Adrenal gland (tissue), 5 donors: ENCODE measurements around the gene CAMSAP1.

Experiments used
- CTCF ChIP-seq, 6 experiments: fragments of 450-650 bp in 4 of 6; fragments of 200-600 bp in 2 of 6; sonication (generic) in 1 of 6; IDR thresholded peaks; 1 replicate in 5 of 6; 2 replicates in 1 of 6; pipeline versions ENCODE4 v1.5.1 to v1.8.0; 2016 to 2021; ENCODE audit warnings: antibody characterized with exemption in 6 of 6, mild to moderate bottlenecking in 2 of 6, moderate library complexity in 1 of 6
- POLR2A ChIP-seq, 2 donors: fragments of 450-650 bp; IDR thresholded peaks; one replicate each; pipeline ENCODE4 v1.6.1; 2017; ENCODE audit warnings: antibody characterized with exemption in 2 of 2, mild to moderate bottlenecking in 2 of 2, moderate library complexity in 1 of 2
- donor health status: DM: no; HTN: no; CAD: no.

- TF ChIP-seq CTCF (IDR thresholded peaks at IDR 0.05) (no peak), POLR2A (IDR thresholded peaks at IDR 0.05) (no peak)
Observed at GRCh38 chr9:135927195-135928013, 20.1 kb upstream of the CAMSAP1 start.
